Measurements from ENCODE around the gene HAO1.

GRCh38 chr20:7974785-7975435, 34.7 kb upstream of the HAO1 start:
- no peak for TF ChIP-seq CTCF (IDR thresholded peaks at IDR 0.05)
- TF ChIP-seq POLR2A (IDR thresholded peaks at IDR 0.05) = no peak
- no peak for TF ChIP-seq POLR2AphosphoS5 (IDR thresholded peaks at IDR 0.05)
